ENCODE measurements around the gene CUEDC2.

GRCh38 chr10:102384606-102385429 lies 47.6 kb downstream of the CUEDC2 start:
- TF ChIP-seq BHLHE40 (IDR thresholded peaks at IDR 0.05; ENCODE audit: borderline replicate concordance) (no peak), SP1 (IDR thresholded peaks at IDR 0.05) (no peak), NFRKB (IDR thresholded peaks at IDR 0.05) (no peak), FOXA1 (IDR thresholded peaks at IDR 0.05) (no peak), ELF4 (IDR thresholded peaks at IDR 0.05) (no peak), TARDBP (IDR thresholded peaks at IDR 0.05) (no peak), FOXM1 (IDR thresholded peaks at IDR 0.05; ENCODE audit: borderline replicate concordance) (no peak), ARNT (IDR thresholded peaks at IDR 0.05) (no peak), FOXK2 (IDR thresholded peaks at IDR 0.05) (no peak)
